Gastroesophageal sphincter (tissue), 4 donors: Measurements from ENCODE around the gene KLHL6. TPM values are rescaled to one million over a fixed set of nuclear protein-coding genes. Genes with fewer than 3 reads are reported as not detected.

Experiments used
- ATAC-seq: fragments of 150-250 bp; one replicate; pipeline ENCODE4 v1.9.1; 2016; ENCODE audit warnings: mild to moderate bottlenecking, moderate library complexity
- H3K27ac ChIP-seq, 4 donors: fragments of 200-600 bp; sonication (generic) in 3 of 4; 1 replicate in 3 of 4; 2 replicates in 1 of 4; pipeline ENCODE4 v1.5.1; 2016 to 2019
- H3K27me3 ChIP-seq: fragments of 200-600 bp; sonication (generic); one replicate; pipeline ENCODE4 v1.5.1; 2019
- H3K36me3 ChIP-seq, 2 donors: fragments of 200-600 bp; sonication (generic); one replicate each; pipeline ENCODE4 v1.5.1; 2019; ENCODE audit warnings: control low read depth in 1 of 2
- H3K4me1 ChIP-seq, 3 donors: fragments of 200-600 bp; sonication (generic); 1 replicate in 2 of 3; 2 replicates in 1 of 3; pipeline ENCODE4 v1.5.1; 2016 to 2019; ENCODE audit warnings: control low read depth in 2 of 3
- H3K4me3 ChIP-seq, 2 donors: fragments of 200-600 bp; sonication (generic); one replicate each; pipeline ENCODE4 v1.5.1; 2019; ENCODE audit warnings: mild to moderate bottlenecking in 1 of 2, moderate library complexity in 1 of 2
- H3K9me3 ChIP-seq, 3 donors: fragments of 200-600 bp; sonication (generic); one replicate each; pipeline ENCODE4 v1.5.1; 2017 to 2019; ENCODE audit warnings: control low read depth in 2 of 3
- CTCF ChIP-seq, 4 experiments: fragments of 200-600 bp in 2 of 4; fragments of 450-650 bp in 2 of 4; sonication (generic) in 1 of 4; IDR thresholded peaks; one replicate each; pipeline ENCODE4 v1.5.1; 2017 to 2019; ENCODE audit warnings: antibody characterized with exemption in 4 of 4, mild to moderate bottlenecking in 2 of 4, moderate library complexity in 2 of 4
- EP300 ChIP-seq: sonication (generic); formaldehyde crosslinking; IDR thresholded peaks from one replicate; pipeline ENCODE4 v1.6.1; 2017; ENCODE audit warnings: antibody characterized with exemption, mild to moderate bottlenecking
- POLR2A ChIP-seq, 2 donors: fragments of 450-650 bp; IDR thresholded peaks; one replicate each; pipeline ENCODE4 v1.6.1; 2017; ENCODE audit warnings: antibody characterized with exemption in 2 of 2, mild to moderate bottlenecking in 2 of 2, moderate library complexity in 1 of 2
- POLR2AphosphoS5 ChIP-seq: sonication (generic); formaldehyde crosslinking; IDR thresholded peaks from one replicate; pipeline ENCODE4 v1.6.1; 2017; ENCODE audit warnings: antibody characterized with exemption
- WGBS, 2 donors: methylation state at CpG; one replicate each; pipeline ENCODE4 v1.1.5; 2018; ENCODE audit warnings: low coverage in 1 of 2; 5-methylcytosine and 5-hydroxymethylcytosine counted together
- small RNA-seq, 4 donors: library from RNA; depleted of rRNA; stranded (forward); fragments of <200 nt; gene quantifications; one replicate each; pipeline ENCODE3, GENCODE V24; 2016
- total RNA-seq, 4 donors: library from RNA; depleted of rRNA; stranded (reverse); fragments of >200 nt; gene quantifications; one replicate each; pipeline ENCODE4 v1.1.0, GENCODE V29; 2016

The KLHL6 gene
- total RNA-seq, 4 donors from 2014 or later, result 0.62 to 1.9 (median 1.0) TPM

- Histone ChIP-seq H3K27ac (no peak overlapping the region), H3K9me3 (peaks cover 0 to 9% (median 0%) of the 10 kb centered on the region in 3 donors), H3K36me3 (no peaks in the 10 kb centered on the region), H3K4me1 (no peaks in the 10 kb centered on the region), H3K4me3 (no peak overlapping the region), H3K27me3 (no peaks in the 10 kb centered on the region)
- no peak for TF ChIP-seq CTCF (IDR thresholded peaks at IDR 0.05)
- no peak for TF ChIP-seq POLR2A (IDR thresholded peaks at IDR 0.05)
- TF ChIP-seq EP300, result no peak
- no peak for TF ChIP-seq POLR2AphosphoS5
- WGBS, 2 donors, result 79 to 82% methylated on average over 3 of the region's 3 CpGs
- ATAC-seq, result no peak
Measured at GRCh38 chr3:183439515-183439914, 116.0 kb downstream of the KLHL6 start.

- no peak overlapping the region for H3K4me3 ChIP-seq
- peaks cover 4% of the 10 kb centered on the region for H3K27me3 ChIP-seq
- H3K36me3 ChIP-seq, result no peaks in the 10 kb centered on the region
- no peak for TF ChIP-seq EP300
- no peak for TF ChIP-seq POLR2AphosphoS5
- TF ChIP-seq CTCF (IDR thresholded peaks at IDR 0.05), result no peak
- no peak for TF ChIP-seq POLR2A (IDR thresholded peaks at IDR 0.05)
- H3K4me1 ChIP-seq, result no peaks in the 10 kb centered on the region
- no peak overlapping the region for H3K27ac ChIP-seq
- ATAC-seq, result no peak
- peaks cover 0 to 4% (median 0%) of the 10 kb centered on the region in 3 donors for H3K9me3 ChIP-seq
- WGBS, 2 donors, result 17 to 100% methylated on average over 1 of the region's 1 CpG
Measured at GRCh38 chr3:183438735-183439134, 116.8 kb downstream of the KLHL6 start.

GRCh38 chr3:183437666-183438564 is 117.6 kb downstream of the KLHL6 start:
- ATAC-seq, result no peak
- no peaks in the 10 kb centered on the region for H3K36me3 ChIP-seq
- WGBS, 2 donors, result 74 to 78% methylated on average over 4 of the region's 6 CpGs
- peaks cover 11% of the 10 kb centered on the region for H3K27me3 ChIP-seq
- no peaks in the 10 kb centered on the region for H3K4me1 ChIP-seq
- H3K27ac ChIP-seq, result no peak overlapping the region
- H3K9me3 ChIP-seq, result no peaks in the 10 kb centered on the region
- H3K4me3 ChIP-seq, result no peak overlapping the region
- TF ChIP-seq CTCF (IDR thresholded peaks at IDR 0.05) (no peak), POLR2AphosphoS5 (no peak), POLR2A (IDR thresholded peaks at IDR 0.05) (no peak), EP300 (no peak)

Small RNAs within 50 kb of the gene (small RNA-seq; reads per million reads assigned to genes)
- 0 reads per million in 4 donors for gene RF00092
- gene RF00394, result 0 reads per million in 4 donors
- 0 reads per million in 4 donors for gene RF01241
- gene SNORA63D, result 9.9 to 18.6 (median 14.0) reads per million in 4 donors

Other genes starting within 250 kb of the KLHL6 start
- 1 to 10 TPM in 3 of 4 donors, under 1 TPM in 1; 0.67 to 4.0 (median 2.7) TPM for gene MCF2L2, start 127.1 kb downstream of the KLHL6 start, total RNA-seq
- gene KLHL24, start 79.9 kb upstream of the KLHL6 start, total RNA-seq, result 100 to 1,000 TPM in 3 of 4 donors, 10 to 100 TPM in 1; 94.8 to 148 (median 126) TPM
- 10 to 100 TPM; 19.3 to 33.1 (median 27.6) TPM for gene YEATS2, start 142.1 kb upstream of the KLHL6 start, total RNA-seq